H9 (cell line): ENCODE results near the gene SCAF8. TPM values are rescaled to one million over a fixed set of nuclear protein-coding genes. Genes with fewer than 3 reads are reported as not detected.

Source experiments
- DNase-seq: peaks from one replicate; pipeline ENCODE4 v3.0.0-alpha.2; 2017
- H2AFZ ChIP-seq: one replicate; pipeline ENCODE4 v1.6.1; 2013; ENCODE audit warnings: mild to moderate bottlenecking, low read length, control low read depth, moderate library complexity
- H2AK5ac ChIP-seq: 2 replicates; pipeline ENCODE4 v1.6.1; 2013; ENCODE audit warnings: low read length, control low read depth, mixed read lengths; ENCODE audit not compliant: insufficient read length
- H2BK120ac ChIP-seq: one replicate; pipeline ENCODE4 v1.6.1; 2013; ENCODE audit warnings: low read depth, mild to moderate bottlenecking, low read length, control low read depth, inconsistent platforms; ENCODE audit not compliant: poor library complexity, severe bottlenecking
- H2BK12ac ChIP-seq: 2 replicates; pipeline ENCODE4 v1.6.1; 2013; ENCODE audit warnings: low read length, control low read depth, mixed read lengths, low read depth; ENCODE audit not compliant: insufficient read length
- H2BK15ac ChIP-seq: 2 replicates; pipeline ENCODE4 v1.6.1; 2013; ENCODE audit warnings: low read depth, low read length, control low read depth
- H2BK20ac ChIP-seq: one replicate; pipeline ENCODE4 v1.6.1; 2013; ENCODE audit warnings: low read depth, mild to moderate bottlenecking, low read length, control low read depth, inconsistent platforms; ENCODE audit not compliant: poor library complexity, severe bottlenecking
- H2BK5ac ChIP-seq: 2 replicates; pipeline ENCODE4 v1.6.1; 2013; ENCODE audit warnings: low read length, control low read depth, mixed read lengths; ENCODE audit not compliant: insufficient read length
- H3K14ac ChIP-seq: 2 replicates; pipeline ENCODE4 v1.6.1; 2013; ENCODE audit warnings: low read length, control low read depth; ENCODE audit not compliant: insufficient read depth
- H3K18ac ChIP-seq: 2 replicates; pipeline ENCODE4 v1.6.1; 2013; ENCODE audit warnings: low read depth, mild to moderate bottlenecking, mixed read lengths, low read length, control low read depth; ENCODE audit not compliant: insufficient read length
- H3K23ac ChIP-seq: 2 replicates; pipeline ENCODE4 v1.6.1; 2013; ENCODE audit warnings: low read length, control low read depth, mixed read lengths, low read depth; ENCODE audit not compliant: insufficient read length
- H3K23me2 ChIP-seq: 2 replicates; pipeline ENCODE4 v1.6.1; 2013; ENCODE audit warnings: low read depth, mild to moderate bottlenecking, mixed read lengths, low read length, control low read depth; ENCODE audit not compliant: insufficient read length, poor library complexity, severe bottlenecking
- H3K27ac ChIP-seq: 2 replicates; pipeline ENCODE4 v1.5.1; 2013; ENCODE audit warnings: low read length, control low read depth, mixed read lengths, low read depth; ENCODE audit not compliant: insufficient read length
- H3K27me3 ChIP-seq: 2 replicates; pipeline ENCODE4 v1.6.1; 2013; ENCODE audit warnings: low read length, control low read depth, inconsistent platforms; ENCODE audit not compliant: insufficient read depth
- H3K4ac ChIP-seq: 2 replicates; pipeline ENCODE4 v1.6.1; 2013; ENCODE audit warnings: low read depth, mild to moderate bottlenecking, control low read depth, inconsistent platforms, low read length, moderate library complexity
- H3K4me1 ChIP-seq: 2 replicates; pipeline ENCODE4 v1.6.1; 2013; ENCODE audit warnings: low read length, control low read depth, inconsistent platforms; ENCODE audit not compliant: insufficient read depth
- H3K4me2 ChIP-seq: 2 replicates; pipeline ENCODE4 v1.6.1; 2013; ENCODE audit warnings: low read length, control low read depth, mixed read lengths; ENCODE audit not compliant: insufficient read length, insufficient read depth
- H3K56ac ChIP-seq: 2 replicates; pipeline ENCODE4 v1.6.1; 2013; ENCODE audit warnings: low read depth, mild to moderate bottlenecking, mixed read lengths, low read length, control low read depth; ENCODE audit not compliant: insufficient read length
- H3K79me1 ChIP-seq: 2 replicates; pipeline ENCODE4 v1.6.1; 2013; ENCODE audit warnings: low read depth, mild to moderate bottlenecking, moderate library complexity, low read length, control low read depth, inconsistent platforms; ENCODE audit not compliant: insufficient read depth, poor library complexity, severe bottlenecking
- H3K79me2 ChIP-seq: 2 replicates; pipeline ENCODE4 v1.6.1; 2013; ENCODE audit warnings: low read length, control low read depth, inconsistent platforms; ENCODE audit not compliant: insufficient read depth
- H3K9ac ChIP-seq: 2 replicates; pipeline ENCODE4 v1.6.1; 2013; ENCODE audit warnings: low read length, control low read depth, mixed read lengths; ENCODE audit not compliant: insufficient read length; ENCODE audit errors: extremely low read depth
- H3K9me3 ChIP-seq: one replicate; pipeline ENCODE4 v1.6.1; 2013; ENCODE audit warnings: low read depth, low read length, inconsistent platforms; ENCODE audit not compliant: control insufficient read depth
- H3T11ph ChIP-seq: one replicate; pipeline ENCODE4 v1.6.1; 2013; ENCODE audit warnings: mild to moderate bottlenecking, low read length, control low read depth, inconsistent platforms
- H4K20me1 ChIP-seq: one replicate; pipeline ENCODE4 v1.6.1; 2013; ENCODE audit not compliant: control insufficient read depth, insufficient read length, insufficient read depth
- H4K5ac ChIP-seq: 2 replicates; pipeline ENCODE4 v1.6.1; 2013; ENCODE audit warnings: low read depth, mild to moderate bottlenecking, mixed read lengths, low read length, control low read depth; ENCODE audit not compliant: insufficient read length
- H4K8ac ChIP-seq: replicated peaks from 2 replicates; pipeline ENCODE4 v1.6.1; 2013; ENCODE audit warnings: low read length, control low read depth, mixed read lengths, low read depth; ENCODE audit not compliant: insufficient read length
- H4K91ac ChIP-seq: 2 replicates; pipeline ENCODE4 v1.6.1; 2013; ENCODE audit warnings: low read depth, mild to moderate bottlenecking, moderate library complexity, mixed read lengths, low read length, control low read depth; ENCODE audit not compliant: insufficient read length
- H3K27ac Mint-ChIP-seq, 3 experiments: 2 replicates in 2 of 3; 3 replicates in 1 of 3; pipeline ENCODE4 v1.8.0; 2020 to 2021; ENCODE audit warnings: mixed read lengths in 3 of 3, mild to moderate bottlenecking in 1 of 3, moderate library complexity in 1 of 3
- H3K27me3 Mint-ChIP-seq: 2 replicates; pipeline ENCODE4 v1.8.0; 2021; ENCODE audit warnings: low read depth, mild to moderate bottlenecking, moderate library complexity, mixed read lengths
- H3K36me3 Mint-ChIP-seq, 3 experiments: 2 replicates in 2 of 3; 3 replicates in 1 of 3; pipeline ENCODE4 v1.8.0; 2020 to 2021; ENCODE audit warnings: low read depth in 3 of 3, mixed read lengths in 3 of 3; ENCODE audit not compliant: insufficient read depth in 1 of 3
- H3K4me1 Mint-ChIP-seq, 2 experiments: 2 replicates each; pipeline ENCODE4 v1.8.0; 2020; ENCODE audit warnings: mixed read lengths in 2 of 2
- H3K4me3 Mint-ChIP-seq, 2 experiments: 2 replicates in 1 of 2; 3 replicates in 1 of 2; pipeline ENCODE4 v1.8.0; 2020 to 2021; ENCODE audit warnings: mild to moderate bottlenecking in 2 of 2, mixed read lengths in 2 of 2, moderate library complexity in 1 of 2
- H3K9me3 Mint-ChIP-seq, 2 experiments: 2 replicates in 1 of 2; 3 replicates in 1 of 2; pipeline ENCODE4 v1.8.0; 2020; ENCODE audit warnings: mild to moderate bottlenecking in 2 of 2, mixed read lengths in 2 of 2, moderate library complexity in 1 of 2
- CTCF ChIP-seq: fragments of 200-600 bp; sonication (generic); conservative IDR thresholded peaks from 3 replicates; pipeline ENCODE4 v1.8.0; 2021; ENCODE audit warnings: antibody characterized with exemption, mild to moderate bottlenecking
- WGBS: extraction: QIAGEN DNeasy Blood & Tissue Kit; methylation state at CpG from one replicate; pipeline ENCODE4 v1.1.7; 2013; ENCODE audit warnings: missing lambda C conversion rate, low lambda C conversion rate, mixed read lengths; ENCODE audit not compliant: insufficient read length; ENCODE audit errors: extremely low coverage; 5-methylcytosine and 5-hydroxymethylcytosine counted together
- total RNA-seq: library from RNA; stranded (reverse); gene quantifications from 2 replicates; pipeline ENCODE4 v1.2.1, GENCODE V29; 2021

SCAF8 gene
- total RNA-seq, 1 experiment from 2014 or later, result 78.5 TPM

DNA sequence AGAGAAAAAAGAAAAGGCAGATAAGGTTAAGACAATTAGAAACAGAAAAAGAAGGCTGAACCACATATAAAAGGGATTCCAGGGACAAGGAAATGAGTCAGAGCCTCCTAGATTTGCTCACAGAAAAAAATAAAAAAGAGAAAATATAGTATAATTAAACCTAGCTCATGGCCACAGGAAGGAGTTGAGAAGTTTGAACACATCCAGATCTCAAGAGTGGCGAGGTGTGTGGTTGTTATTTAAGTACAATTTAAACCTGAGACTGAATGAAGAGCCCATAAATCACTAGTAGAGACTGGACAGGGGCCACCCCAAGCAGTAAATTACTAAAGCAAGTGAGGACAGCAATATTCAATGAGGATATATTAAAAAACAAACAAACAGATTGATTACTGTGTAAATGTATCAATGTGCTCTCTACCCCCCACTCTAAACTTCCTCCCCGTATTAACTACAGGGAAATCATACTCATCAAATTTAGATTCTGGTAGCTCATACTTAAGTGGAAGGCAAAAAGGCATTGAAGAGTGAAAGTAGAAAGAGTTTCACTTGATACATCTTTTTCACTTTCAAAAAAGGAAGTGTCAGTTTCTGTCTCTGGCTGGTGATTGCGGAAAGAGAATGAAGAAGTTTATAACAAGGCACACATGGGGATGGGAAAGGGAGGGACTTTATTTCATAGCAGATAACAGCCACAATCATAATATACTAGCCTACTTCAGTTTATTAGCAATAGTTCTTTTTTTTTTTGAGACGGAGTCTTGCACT is 49.3 kb upstream of the SCAF8 start:
- Histone ChIP-seq H2BK20ac (no peak overlapping the region), H3K9ac (no peak overlapping the region), H2BK12ac (no peak overlapping the region), H3K27ac (no peak overlapping the region), H2BK120ac (no peak overlapping the region), H3K23ac (no peak overlapping the region), H4K91ac (no peak overlapping the region), H3K4me2 (no peak overlapping the region), H4K8ac (no peak overlapping the region), H3K27me3 (no peaks in the 10 kb centered on the region), H3K4me1 (no peaks in the 10 kb centered on the region), H3T11ph (no peak overlapping the region), H2AK5ac (no peak overlapping the region), H4K5ac (no peak overlapping the region), H3K14ac (no peak overlapping the region), H3K9me3 (no peaks in the 10 kb centered on the region), H2AFZ (no peak overlapping the region), H3K79me1 (no peaks in the 10 kb centered on the region), H3K4ac (no peak overlapping the region), H3K56ac (no peak overlapping the region), H3K18ac (no peak overlapping the region), H2BK15ac (no peak overlapping the region), H4K20me1 (no peaks in the 10 kb centered on the region), H3K23me2 (no peaks in the 10 kb centered on the region), H3K79me2 (no peaks in the 10 kb centered on the region), H2BK5ac (no peak overlapping the region)
- no peak overlapping the region for H3K4me3 Mint-ChIP-seq
- H3K9me3 Mint-ChIP-seq, result peaks cover 11 to 13% of the 10 kb centered on the region in 2 experiments
- H3K4me1 Mint-ChIP-seq, result 0 out of 4 replicates have a peak, but pooled peaks cover 0 to 4% of the 10 kb centered on the region in 2 experiments
- no peaks in the 10 kb centered on the region for H3K27me3 Mint-ChIP-seq
- no peak for TF ChIP-seq CTCF
- DNase-seq, result no peak
- WGBS, result no CpG with 5 or more reads among the region's 4 CpGs
- no peak overlapping the region for H3K27ac Mint-ChIP-seq
- H3K36me3 Mint-ChIP-seq, result peaks cover 0 to 9% (median 8%) of the 10 kb centered on the region in 3 experiments; a peak in 5 of 7 replicates
